Loucy (cell line): ENCODE measurements around the gene UTP14C.

ENCODE experiments used
- CTCF ChIP-seq: fragments of 200-600 bp; sonication (generic); conservative IDR thresholded peaks from 2 replicates; pipeline ENCODE4 v1.5.1; 2014; ENCODE audit warnings: mild to moderate bottlenecking, antibody characterized with exemption, low read length
- EZH2phosphoT487 ChIP-seq: fragments of 200-600 bp; IDR thresholded peaks from 2 replicates; pipeline ENCODE4 v1.6.1; 2018; ENCODE audit warnings: antibody characterized with exemption, mild to moderate bottlenecking, moderate library complexity, borderline replicate concordance

- TF ChIP-seq CTCF (no peak), EZH2phosphoT487 (no peak)
Observed at GRCh38 chr13:51999921-52000320, 24.6 kb upstream of the UTP14C start.
